Esophagus muscularis mucosa (tissue), 4 donors: ENCODE results near the gene TBC1D8.

Experiments used
- EP300 ChIP-seq: sonication (generic); formaldehyde crosslinking; IDR thresholded peaks from one replicate; pipeline ENCODE4 v1.6.1; 2017; ENCODE audit warnings: antibody characterized with exemption
- POLR2A ChIP-seq: fragments of 450-650 bp; IDR thresholded peaks from one replicate; pipeline ENCODE4 v1.6.1; 2017; ENCODE audit warnings: antibody characterized with exemption, moderate library complexity, mild to moderate bottlenecking, low read depth
- POLR2AphosphoS5 ChIP-seq, 2 donors: sonication (generic); formaldehyde crosslinking; IDR thresholded peaks; one replicate each; pipeline ENCODE4 v1.6.1; 2017; ENCODE audit warnings: antibody characterized with exemption in 2 of 2
- TF ChIP-seq, protein P1 (sequence below), 3 experiments: fragments of 200-600 bp in 2 of 3; fragments of 450-650 bp in 1 of 3; sonication (generic) in 2 of 3; IDR thresholded peaks; one replicate each; pipeline ENCODE4 v1.5.1; 2017 to 2019; ENCODE audit warnings: antibody characterized with exemption in 3 of 3, mild to moderate bottlenecking in 2 of 3, moderate library complexity in 1 of 3

- TF ChIP-seq POLR2A (peak; percentile 67), POLR2AphosphoS5 (IDR thresholded peaks at IDR 0.05) (peak; percentile 66 to 79), EP300 (no peak)
- TF ChIP-seq, protein P1, sequence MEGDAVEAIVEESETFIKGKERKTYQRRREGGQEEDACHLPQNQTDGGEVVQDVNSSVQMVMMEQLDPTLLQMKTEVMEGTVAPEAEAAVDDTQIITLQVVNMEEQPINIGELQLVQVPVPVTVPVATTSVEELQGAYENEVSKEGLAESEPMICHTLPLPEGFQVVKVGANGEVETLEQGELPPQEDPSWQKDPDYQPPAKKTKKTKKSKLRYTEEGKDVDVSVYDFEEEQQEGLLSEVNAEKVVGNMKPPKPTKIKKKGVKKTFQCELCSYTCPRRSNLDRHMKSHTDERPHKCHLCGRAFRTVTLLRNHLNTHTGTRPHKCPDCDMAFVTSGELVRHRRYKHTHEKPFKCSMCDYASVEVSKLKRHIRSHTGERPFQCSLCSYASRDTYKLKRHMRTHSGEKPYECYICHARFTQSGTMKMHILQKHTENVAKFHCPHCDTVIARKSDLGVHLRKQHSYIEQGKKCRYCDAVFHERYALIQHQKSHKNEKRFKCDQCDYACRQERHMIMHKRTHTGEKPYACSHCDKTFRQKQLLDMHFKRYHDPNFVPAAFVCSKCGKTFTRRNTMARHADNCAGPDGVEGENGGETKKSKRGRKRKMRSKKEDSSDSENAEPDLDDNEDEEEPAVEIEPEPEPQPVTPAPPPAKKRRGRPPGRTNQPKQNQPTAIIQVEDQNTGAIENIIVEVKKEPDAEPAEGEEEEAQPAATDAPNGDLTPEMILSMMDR (IDR thresholded peaks at IDR 0.05), result peak in 1 of 3 experiments; percentile 8
Observed at GRCh38 chr2:101151146-101151858, at the start of gene TBC1D8.
